K562 (cell line): ENCODE measurements around the gene FOXM1. TPM values are rescaled to one million over a fixed set of nuclear protein-coding genes. Genes with fewer than 3 reads are reported as not detected.

Experiments
- ATAC-seq: fragments of 200-7000 bp; cut with Tn5 transposase; 3 replicates; pipeline ENCODE4 v1.9.1; 2020; ENCODE audit warnings: moderate library complexity
- BruUV-seq: library from RNA; stranded (reverse); fragments of 400-500 nt; replicated peaks from 2 replicates; lab custom pipeline; 2021; lab: Mats Ljungman, UMichigan
- CTCF ChIA-PET: fragments of 300-600 bp; formaldehyde crosslinking; extraction: SDS; loops from one replicate; lab custom pipeline; 2021; ENCODE audit warnings: low intra/inter-chr PET ratio; lab: Yijun Ruan, JAX
- POLR2A ChIA-PET: fragments of 300-600, 350-650 bp; sonication (Branson Sonifier 250); formaldehyde crosslinking; extraction: SDS; loops from one replicate; lab custom pipeline; 2021; ENCODE audit warnings: antibody characterized with exemption, inconsistent platforms; lab: Yijun Ruan, JAX
- DNase-seq, 4 experiments: peaks; one replicate each; pipeline versions ENCODE4 v3.0.0 to v3.0.0-alpha.2; 2011 to 2018; ENCODE audit warnings: low spot score in 3 of 4, mixed read lengths in 3 of 4; ENCODE audit errors: extremely low read depth in 1 of 4
- FAIRE-seq: peaks from 2 replicates; lab custom pipeline; 2011; peaks lifted over from hg19 to GRCh38; lab: Jason Lieb, UNC
- H2AFZ ChIP-seq: 2 replicates; pipeline ENCODE4 v1.6.0; 2011; ENCODE audit warnings: low read depth, low read length, control low read depth, inconsistent platforms
- H3K27ac ChIP-seq: fragments of 200-600 bp; 3 replicates; pipeline ENCODE4 v1.8.0; 2011; ENCODE audit warnings: low read depth, mild to moderate bottlenecking, control low read depth, inconsistent platforms, low read length, moderate library complexity, mixed read lengths; ENCODE audit errors: extremely low read depth
- H3K27me3 ChIP-seq, 2 experiments: fragments of 300-600 bp in 1 of 2; 2 replicates in 1 of 2; 3 replicates in 1 of 2; pipeline versions ENCODE4 v1.6.0 to v1.8.0; 2011; ENCODE audit warnings: inconsistent platforms in 2 of 2, low read length in 2 of 2, mild to moderate bottlenecking in 1 of 2, mixed read lengths in 1 of 2, moderate library complexity in 1 of 2; ENCODE audit not compliant: control insufficient read depth in 2 of 2, insufficient read depth in 2 of 2
- H3K36me3 ChIP-seq: fragments of 300-600 bp; 3 replicates; pipeline ENCODE4 v1.8.0; 2011; ENCODE audit warnings: mild to moderate bottlenecking, low read length, inconsistent platforms; ENCODE audit not compliant: control insufficient read depth, insufficient read depth
- H3K4me1 ChIP-seq, 2 experiments: fragments of 200-600 bp in 1 of 2; replicated peaks in 1 of 2; 2 replicates in 1 of 2; 3 replicates in 1 of 2; pipeline versions ENCODE4 v1.5.1 to v1.8.0; 2011; ENCODE audit warnings: inconsistent platforms in 2 of 2, low read length in 2 of 2, mild to moderate bottlenecking in 1 of 2, mixed read lengths in 1 of 2, moderate library complexity in 1 of 2; ENCODE audit not compliant: control insufficient read depth in 2 of 2, insufficient read depth in 2 of 2
- H3K4me2 ChIP-seq: 2 replicates; pipeline ENCODE4 v1.6.1; 2011; ENCODE audit warnings: low read length, control low read depth, inconsistent platforms, mixed read lengths; ENCODE audit not compliant: insufficient read depth
- H3K4me3 ChIP-seq: fragments of 200-600 bp; sonication (generic), shearing (Covaris generic); 2 replicates; pipeline ENCODE4 v1.5.1; 2016; ENCODE audit warnings: control low read depth, inconsistent platforms
- H3K79me2 ChIP-seq: fragments of 200-600 bp; 3 replicates; pipeline ENCODE4 v1.8.0; 2011; ENCODE audit warnings: low read length, inconsistent platforms; ENCODE audit not compliant: control insufficient read depth, insufficient read depth
- H3K9ac ChIP-seq, 2 experiments: 2 replicates each; pipeline versions ENCODE4 v1.6.0 to v1.6.1; 2011; ENCODE audit warnings: low read depth in 2 of 2, low read length in 2 of 2, control low read depth in 1 of 2, inconsistent platforms in 1 of 2, mild to moderate bottlenecking in 1 of 2, mixed read lengths in 1 of 2; ENCODE audit not compliant: insufficient read depth in 1 of 2
- H3K9me1 ChIP-seq: one replicate; pipeline ENCODE4 v1.6.0; 2011; ENCODE audit warnings: inconsistent platforms, mild to moderate bottlenecking, low read length, moderate library complexity; ENCODE audit not compliant: control insufficient read depth, insufficient read depth
- H3K9me3 ChIP-seq: replicated peaks from 2 replicates; pipeline ENCODE4 v1.5.1; 2011; ENCODE audit warnings: low read depth, low read length, inconsistent platforms; ENCODE audit not compliant: control insufficient read depth, insufficient read depth
- H4K20me1 ChIP-seq: replicated peaks from 2 replicates; pipeline ENCODE4 v1.6.1; 2011; ENCODE audit warnings: low read length, inconsistent platforms, mixed read lengths; ENCODE audit not compliant: control insufficient read depth, insufficient read depth
- CBX8 ChIP-seq: fragments of 200-600 bp; sonication (generic); IDR thresholded peaks from 2 replicates; pipeline ENCODE4 v1.6.1; 2012; ENCODE audit warnings: borderline replicate concordance, mixed run types, low read depth, mild to moderate bottlenecking, moderate library complexity, mixed read lengths, low read length, control low read depth, inconsistent platforms; ENCODE audit not compliant: poor library complexity, severe bottlenecking; ENCODE audit errors: extremely low read depth
- ETS2 ChIP-seq: IDR thresholded peaks from 2 replicates; pipeline ENCODE4 v1.6.1; 2016; ENCODE audit warnings: borderline replicate concordance, missing genetic modification characterization, mild to moderate bottlenecking, moderate library complexity, missing compliant biosample characterization; ENCODE audit not compliant: poor library complexity, severe bottlenecking
- HDAC3 ChIP-seq: fragments of 450-650 bp; IDR thresholded peaks from 2 replicates; pipeline ENCODE4 v1.6.1; 2018; ENCODE audit warnings: borderline replicate concordance, mild to moderate bottlenecking, moderate library complexity; ENCODE audit not compliant: partially characterized antibody
- NCOA6 ChIP-seq: fragments of 450-650 bp; IDR thresholded peaks from 2 replicates; pipeline ENCODE4 v1.6.1; 2017; ENCODE audit warnings: mild to moderate bottlenecking
- POLR2A ChIP-seq: fragments of 450-650 bp; conservative IDR thresholded peaks from 2 replicates; pipeline ENCODE4 v1.6.1; 2016
- PTBP1 ChIP-seq: fragments of 200-400 bp; formaldehyde crosslinking; IDR thresholded peaks from 2 replicates; pipeline ENCODE4 v1.6.1; 2017; ENCODE audit warnings: low read depth, low read length
- RBM25 ChIP-seq: fragments of 200-400 bp; formaldehyde crosslinking; IDR thresholded peaks from 2 replicates; pipeline ENCODE4 v1.6.1; 2018; ENCODE audit warnings: low read length, low read depth, moderate library complexity; ENCODE audit not compliant: severe bottlenecking
- ZBTB8A ChIP-seq: fragments of 450-650 bp; IDR thresholded peaks from 2 replicates; pipeline ENCODE4 v1.6.1; 2018; ENCODE audit warnings: mild to moderate bottlenecking, moderate library complexity; ENCODE audit not compliant: partially characterized antibody
- ZNF239 ChIP-seq: fragments of 250-450 bp; sonication (Bioruptor Pico); IDR thresholded peaks from 2 replicates; pipeline ENCODE4 v1.4.0; 2020; ENCODE audit warnings: mild to moderate bottlenecking
- WGBS: fragments of 100-300 bp; shearing (Covaris generic); methylation state at CpG from one replicate; pipeline ENCODE4 v1.1.6; 2016; ENCODE audit warnings: low coverage, mixed read lengths; ENCODE audit not compliant: insufficient coverage; ENCODE audit errors: missing lambda C conversion rate; 5-methylcytosine and 5-hydroxymethylcytosine counted together
- in situ Hi-C: fragments of 300-500 bp; cut with MboI; formaldehyde crosslinking; loops from 4 replicates; pipeline ENCODE4 v1.15.0; 2018; ENCODE audit warnings: inconsistent platforms, mixed read lengths
- intact Hi-C: fragments of 100-400 bp; cut with micrococcal nuclease; formaldehyde crosslinking; loops from 2 replicates; pipeline ENCODE4 v1.14.2; 2022
- polyA plus RNA-seq, 8 experiments: library from polyadenylated mRNA; depleted of rRNA in 4 of 8; stranded (reverse) in 5 of 8; unstranded in 3 of 8; fragments of >200 nt; fragmentation: Nextera tagmentation in 2 of 8; fragmentation: Illumina TruSeq in 1 of 8; extraction: Ambion mirVana in 2 of 8; extraction: Trizol in 1 of 8; gene quantifications; 2 replicates each; pipeline versions ENCODE4 v1.2.1 to v1.2.3, GENCODE V29; 2011 to 2014; ENCODE audit warnings: inconsistent platforms in 1 of 8, missing spikeins in 1 of 8
- total RNA-seq, 7 experiments: library from RNA; depleted of rRNA in 6 of 7; stranded (reverse); fragments of >200 nt in 6 of 7; fragmentation: Illumina TruSeq in 2 of 7; extraction: Trizol in 2 of 7; gene quantifications; 2 replicates each; pipeline versions ENCODE4 v1.2.1 to v1.2.3, GENCODE V29; 2011 to 2021; ENCODE audit warnings: low replicate concordance in 1 of 7
- TF ChIP-seq, protein P1 (sequence below): fragments of 250-450 bp; sonication (Bioruptor Pico); IDR thresholded peaks from 2 replicates; pipeline ENCODE4 v1.5.0; 2021; ENCODE audit warnings: mild to moderate bottlenecking, borderline replicate concordance
- TF ChIP-seq, protein P2 (sequence below): fragments of 200-800 bp; sonication (Bioruptor generic); IDR thresholded peaks from 2 replicates; pipeline ENCODE4 v1.6.1; 2017; ENCODE audit warnings: missing genetic modification characterization, missing compliant biosample characterization
- TF ChIP-seq, protein P3 (sequence below): conservative IDR thresholded peaks from 2 replicates; pipeline ENCODE4 v1.6.1; 2011; ENCODE audit warnings: low read depth, mild to moderate bottlenecking, low read length; ENCODE audit not compliant: control insufficient read depth
- TF ChIP-seq, protein P4 (sequence below): fragments of 250-450 bp; sonication (Bioruptor Pico); IDR thresholded peaks from 2 replicates; pipeline ENCODE4 v1.8.0; 2021; ENCODE audit warnings: borderline replicate concordance, mild to moderate bottlenecking, moderate library complexity; ENCODE audit not compliant: poor library complexity, severe bottlenecking

The FOXM1 gene
- total and polyA plus RNA-seq, 9 of the 15 experiments (the other 6 are each of a cell fraction or from before 2014, with no cell fraction given): 8.9 to 46.9 (median 17.2) TPM

DNA sequence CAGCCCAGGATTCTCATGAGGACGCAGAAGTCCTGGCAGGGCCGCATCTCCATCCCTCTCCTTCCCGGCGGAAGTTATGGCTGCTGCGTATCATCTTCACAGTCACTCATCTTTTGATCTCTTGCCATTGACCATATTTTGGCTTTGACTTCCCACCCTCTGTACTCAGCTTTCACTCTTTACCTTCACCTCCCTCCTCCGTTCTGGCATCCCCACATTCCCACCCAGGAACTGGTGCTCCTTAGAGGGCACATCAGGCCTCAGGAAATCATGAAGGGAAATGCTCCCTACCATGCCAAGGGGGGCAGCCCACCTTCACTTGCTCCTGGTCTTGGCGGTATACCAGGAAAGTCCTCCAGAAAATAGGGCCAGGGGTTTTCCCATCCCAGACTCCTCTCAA is 21.4 kb downstream of the FOXM1 start:
- no TSS peak for BruUV-seq
- H3K9me1 ChIP-seq: no peaks in the 10 kb centered on the region
- ATAC-seq (no peak), FAIRE-seq (no peak), DNase-seq (no peak)
- POLR2A ChIA-PET: interaction anchor here (0.6 kb wide), 1 partner anchor 10 kb away, joined by 3 read pairs; no protein-coding TSS in a partner anchor
- no peaks in the 10 kb centered on the region for H4K20me1 ChIP-seq
- no peak for TF ChIP-seq RBM25
- TF ChIP-seq, protein P1, sequence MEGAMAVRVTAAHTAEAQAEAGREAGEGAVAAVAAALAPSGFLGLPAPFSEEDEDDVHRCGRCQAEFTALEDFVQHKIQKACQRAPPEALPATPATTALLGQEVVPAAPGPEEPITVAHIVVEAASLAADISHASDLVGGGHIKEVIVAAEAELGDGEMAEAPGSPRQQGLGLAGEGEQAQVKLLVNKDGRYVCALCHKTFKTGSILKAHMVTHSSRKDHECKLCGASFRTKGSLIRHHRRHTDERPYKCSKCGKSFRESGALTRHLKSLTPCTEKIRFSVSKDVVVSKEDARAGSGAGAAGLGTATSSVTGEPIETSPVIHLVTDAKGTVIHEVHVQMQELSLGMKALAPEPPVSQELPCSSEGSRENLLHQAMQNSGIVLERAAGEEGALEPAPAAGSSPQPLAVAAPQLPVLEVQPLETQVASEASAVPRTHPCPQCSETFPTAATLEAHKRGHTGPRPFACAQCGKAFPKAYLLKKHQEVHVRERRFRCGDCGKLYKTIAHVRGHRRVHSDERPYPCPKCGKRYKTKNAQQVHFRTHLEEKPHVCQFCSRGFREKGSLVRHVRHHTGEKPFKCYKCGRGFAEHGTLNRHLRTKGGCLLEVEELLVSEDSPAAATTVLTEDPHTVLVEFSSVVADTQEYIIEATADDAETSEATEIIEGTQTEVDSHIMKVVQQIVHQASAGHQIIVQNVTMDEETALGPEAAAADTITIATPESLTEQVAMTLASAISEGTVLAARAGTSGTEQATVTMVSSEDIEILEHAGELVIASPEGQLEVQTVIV (CRISPR knock-in tag): no peak
- no peak for TF ChIP-seq ZNF239 (CRISPR knock-in tag)
- TF ChIP-seq, protein P2, sequence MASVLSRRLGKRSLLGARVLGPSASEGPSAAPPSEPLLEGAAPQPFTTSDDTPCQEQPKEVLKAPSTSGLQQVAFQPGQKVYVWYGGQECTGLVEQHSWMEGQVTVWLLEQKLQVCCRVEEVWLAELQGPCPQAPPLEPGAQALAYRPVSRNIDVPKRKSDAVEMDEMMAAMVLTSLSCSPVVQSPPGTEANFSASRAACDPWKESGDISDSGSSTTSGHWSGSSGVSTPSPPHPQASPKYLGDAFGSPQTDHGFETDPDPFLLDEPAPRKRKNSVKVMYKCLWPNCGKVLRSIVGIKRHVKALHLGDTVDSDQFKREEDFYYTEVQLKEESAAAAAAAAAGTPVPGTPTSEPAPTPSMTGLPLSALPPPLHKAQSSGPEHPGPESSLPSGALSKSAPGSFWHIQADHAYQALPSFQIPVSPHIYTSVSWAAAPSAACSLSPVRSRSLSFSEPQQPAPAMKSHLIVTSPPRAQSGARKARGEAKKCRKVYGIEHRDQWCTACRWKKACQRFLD (CRISPR knock-in tag): no peak
- TF ChIP-seq, protein P3, sequence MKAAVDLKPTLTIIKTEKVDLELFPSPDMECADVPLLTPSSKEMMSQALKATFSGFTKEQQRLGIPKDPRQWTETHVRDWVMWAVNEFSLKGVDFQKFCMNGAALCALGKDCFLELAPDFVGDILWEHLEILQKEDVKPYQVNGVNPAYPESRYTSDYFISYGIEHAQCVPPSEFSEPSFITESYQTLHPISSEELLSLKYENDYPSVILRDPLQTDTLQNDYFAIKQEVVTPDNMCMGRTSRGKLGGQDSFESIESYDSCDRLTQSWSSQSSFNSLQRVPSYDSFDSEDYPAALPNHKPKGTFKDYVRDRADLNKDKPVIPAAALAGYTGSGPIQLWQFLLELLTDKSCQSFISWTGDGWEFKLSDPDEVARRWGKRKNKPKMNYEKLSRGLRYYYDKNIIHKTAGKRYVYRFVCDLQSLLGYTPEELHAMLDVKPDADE: no peak
- no peak for TF ChIP-seq ZBTB8A
- TF ChIP-seq CBX8: no peak
- no peak for TF ChIP-seq POLR2A
- TF ChIP-seq, protein P4, sequence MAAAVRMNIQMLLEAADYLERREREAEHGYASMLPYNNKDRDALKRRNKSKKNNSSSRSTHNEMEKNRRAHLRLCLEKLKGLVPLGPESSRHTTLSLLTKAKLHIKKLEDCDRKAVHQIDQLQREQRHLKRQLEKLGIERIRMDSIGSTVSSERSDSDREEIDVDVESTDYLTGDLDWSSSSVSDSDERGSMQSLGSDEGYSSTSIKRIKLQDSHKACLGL (CRISPR knock-in tag): no peak
- no peak for TF ChIP-seq HDAC3
- no peak for TF ChIP-seq ETS2 (tag)
- TF ChIP-seq PTBP1: no peak
- TF ChIP-seq NCOA6: no peak
- 50% methylated on average over 2 of the region's 7 CpGs for WGBS
- CTCF ChIA-PET: no interaction called here
- no peak overlapping the region for H2AFZ ChIP-seq
- in situ Hi-C loops: no loop called here
- intact Hi-C loops: no loop called here
- no peak overlapping the region for H3K9ac ChIP-seq
- no peak overlapping the region for H3K4me3 ChIP-seq
- H3K27me3 ChIP-seq: no peaks in the 10 kb centered on the region
- peaks cover 27% of the 10 kb centered on the region; the same call in 1 of the 3 replicates for H3K36me3 ChIP-seq
- H3K9me3 ChIP-seq: no peaks in the 10 kb centered on the region
- no peak overlapping the region for H3K27ac ChIP-seq
- no peak overlapping the region for H3K4me2 ChIP-seq
- no peaks in the 10 kb centered on the region for H3K79me2 ChIP-seq
- peaks cover 0 to 4% of the 10 kb centered on the region in 2 experiments; a peak in 1 of 5 replicates for H3K4me1 ChIP-seq
